Transverse colon (tissue), 4 donors: Measurements from ENCODE around the gene WDR5.

Experiments
- EP300 ChIP-seq: sonication (generic); formaldehyde crosslinking; IDR thresholded peaks from one replicate; pipeline ENCODE4 v1.6.1; 2017; ENCODE audit warnings: antibody characterized with exemption, low read depth
- POLR2A ChIP-seq: fragments of 450-650 bp; IDR thresholded peaks from one replicate; pipeline ENCODE4 v1.6.1; 2016; ENCODE audit warnings: antibody characterized with exemption, mild to moderate bottlenecking, moderate library complexity
- POLR2AphosphoS5 ChIP-seq, 3 donors: sonication (generic); formaldehyde crosslinking; IDR thresholded peaks; one replicate each; pipeline ENCODE4 v1.6.1; 2016; ENCODE audit warnings: antibody characterized with exemption in 3 of 3
- TF ChIP-seq, protein P1 (sequence below), 5 experiments: fragments of 200-600 bp in 3 of 5; fragments of 450-650 bp in 2 of 5; sonication (generic) in 3 of 5; IDR thresholded peaks; 1 replicate in 2 of 5; 2 replicates in 3 of 5; pipeline ENCODE4 v1.5.1; 2016 to 2017; ENCODE audit warnings: antibody characterized with exemption in 5 of 5, inconsistent platforms in 3 of 5, mild to moderate bottlenecking in 2 of 5, moderate library complexity in 1 of 5

DNA sequence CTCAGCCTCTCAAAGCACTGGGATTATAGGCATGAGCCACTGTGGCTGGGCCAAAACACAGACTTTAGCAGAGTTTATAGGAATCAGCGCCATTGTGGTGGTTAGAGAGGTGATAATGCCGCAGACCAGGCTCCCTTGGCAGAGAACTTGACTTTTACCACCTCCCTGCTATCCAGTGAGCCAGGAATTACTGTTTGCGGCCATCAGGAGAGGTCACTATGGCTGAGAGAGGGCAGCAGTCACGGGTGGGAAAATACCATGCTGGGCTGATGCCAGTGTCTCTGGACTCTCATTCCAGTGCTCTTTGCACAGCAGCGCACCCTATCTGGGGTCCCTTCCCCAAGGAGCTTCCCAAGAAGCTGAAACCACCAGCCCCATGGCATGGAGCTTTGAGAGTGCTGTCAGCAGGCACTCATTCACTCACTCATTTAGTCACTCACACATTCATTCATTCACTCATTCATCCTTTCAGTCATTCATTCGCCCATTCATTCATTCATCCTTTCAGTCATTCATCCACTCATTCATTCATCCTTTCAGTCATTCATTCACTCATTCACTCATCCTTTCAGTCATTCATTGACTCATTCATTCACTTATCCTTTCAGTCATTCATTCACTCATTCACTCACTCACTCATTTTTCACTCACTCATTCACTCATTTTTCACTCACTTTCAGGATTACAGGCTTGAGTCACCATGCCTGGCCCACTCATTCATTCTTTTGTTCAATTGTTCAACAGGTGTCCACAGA lies 55.8 kb downstream of the WDR5 start:
- no peak for TF ChIP-seq POLR2AphosphoS5 (IDR thresholded peaks at IDR 0.05)
- TF ChIP-seq, protein P1, sequence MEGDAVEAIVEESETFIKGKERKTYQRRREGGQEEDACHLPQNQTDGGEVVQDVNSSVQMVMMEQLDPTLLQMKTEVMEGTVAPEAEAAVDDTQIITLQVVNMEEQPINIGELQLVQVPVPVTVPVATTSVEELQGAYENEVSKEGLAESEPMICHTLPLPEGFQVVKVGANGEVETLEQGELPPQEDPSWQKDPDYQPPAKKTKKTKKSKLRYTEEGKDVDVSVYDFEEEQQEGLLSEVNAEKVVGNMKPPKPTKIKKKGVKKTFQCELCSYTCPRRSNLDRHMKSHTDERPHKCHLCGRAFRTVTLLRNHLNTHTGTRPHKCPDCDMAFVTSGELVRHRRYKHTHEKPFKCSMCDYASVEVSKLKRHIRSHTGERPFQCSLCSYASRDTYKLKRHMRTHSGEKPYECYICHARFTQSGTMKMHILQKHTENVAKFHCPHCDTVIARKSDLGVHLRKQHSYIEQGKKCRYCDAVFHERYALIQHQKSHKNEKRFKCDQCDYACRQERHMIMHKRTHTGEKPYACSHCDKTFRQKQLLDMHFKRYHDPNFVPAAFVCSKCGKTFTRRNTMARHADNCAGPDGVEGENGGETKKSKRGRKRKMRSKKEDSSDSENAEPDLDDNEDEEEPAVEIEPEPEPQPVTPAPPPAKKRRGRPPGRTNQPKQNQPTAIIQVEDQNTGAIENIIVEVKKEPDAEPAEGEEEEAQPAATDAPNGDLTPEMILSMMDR (IDR thresholded peaks at IDR 0.05) = no peak
- no peak for TF ChIP-seq POLR2A
- no peak for TF ChIP-seq EP300
